GM12872 (cell line): ENCODE measurements around the gene MYH3.
A peak's percentile ranks its signal among the peaks of the same experiment; 100 is the strongest.

ENCODE experiments used
- TF ChIP-seq, protein P1 (sequence below): IDR thresholded peaks from 3 replicates; pipeline ENCODE4 v1.5.1; 2011; ENCODE audit warnings: low read depth, mild to moderate bottlenecking, low read length, moderate library complexity; ENCODE audit not compliant: insufficient read depth

Gene MYH3

DNA sequence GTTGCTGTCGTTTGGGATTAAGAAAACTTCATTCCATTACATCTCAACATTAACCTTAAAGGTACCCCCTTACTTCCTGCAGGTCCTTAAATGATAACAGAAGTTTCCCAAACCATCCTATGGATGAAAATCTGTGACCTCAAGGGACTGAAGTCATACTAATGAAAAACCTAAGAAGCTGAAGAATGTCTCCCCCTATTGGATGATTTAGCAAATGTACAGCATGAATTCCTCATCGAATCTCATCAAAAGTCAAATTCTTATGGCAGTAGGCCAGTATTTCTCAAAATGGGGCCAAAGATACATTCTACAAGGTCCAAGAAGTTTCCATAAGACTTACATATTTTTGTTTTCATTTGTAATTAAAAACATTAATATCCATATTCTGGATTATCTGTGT, 26.7 kb upstream of the MYH3 start:
- TF ChIP-seq, protein P1, sequence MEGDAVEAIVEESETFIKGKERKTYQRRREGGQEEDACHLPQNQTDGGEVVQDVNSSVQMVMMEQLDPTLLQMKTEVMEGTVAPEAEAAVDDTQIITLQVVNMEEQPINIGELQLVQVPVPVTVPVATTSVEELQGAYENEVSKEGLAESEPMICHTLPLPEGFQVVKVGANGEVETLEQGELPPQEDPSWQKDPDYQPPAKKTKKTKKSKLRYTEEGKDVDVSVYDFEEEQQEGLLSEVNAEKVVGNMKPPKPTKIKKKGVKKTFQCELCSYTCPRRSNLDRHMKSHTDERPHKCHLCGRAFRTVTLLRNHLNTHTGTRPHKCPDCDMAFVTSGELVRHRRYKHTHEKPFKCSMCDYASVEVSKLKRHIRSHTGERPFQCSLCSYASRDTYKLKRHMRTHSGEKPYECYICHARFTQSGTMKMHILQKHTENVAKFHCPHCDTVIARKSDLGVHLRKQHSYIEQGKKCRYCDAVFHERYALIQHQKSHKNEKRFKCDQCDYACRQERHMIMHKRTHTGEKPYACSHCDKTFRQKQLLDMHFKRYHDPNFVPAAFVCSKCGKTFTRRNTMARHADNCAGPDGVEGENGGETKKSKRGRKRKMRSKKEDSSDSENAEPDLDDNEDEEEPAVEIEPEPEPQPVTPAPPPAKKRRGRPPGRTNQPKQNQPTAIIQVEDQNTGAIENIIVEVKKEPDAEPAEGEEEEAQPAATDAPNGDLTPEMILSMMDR: peak; percentile 55

DNA sequence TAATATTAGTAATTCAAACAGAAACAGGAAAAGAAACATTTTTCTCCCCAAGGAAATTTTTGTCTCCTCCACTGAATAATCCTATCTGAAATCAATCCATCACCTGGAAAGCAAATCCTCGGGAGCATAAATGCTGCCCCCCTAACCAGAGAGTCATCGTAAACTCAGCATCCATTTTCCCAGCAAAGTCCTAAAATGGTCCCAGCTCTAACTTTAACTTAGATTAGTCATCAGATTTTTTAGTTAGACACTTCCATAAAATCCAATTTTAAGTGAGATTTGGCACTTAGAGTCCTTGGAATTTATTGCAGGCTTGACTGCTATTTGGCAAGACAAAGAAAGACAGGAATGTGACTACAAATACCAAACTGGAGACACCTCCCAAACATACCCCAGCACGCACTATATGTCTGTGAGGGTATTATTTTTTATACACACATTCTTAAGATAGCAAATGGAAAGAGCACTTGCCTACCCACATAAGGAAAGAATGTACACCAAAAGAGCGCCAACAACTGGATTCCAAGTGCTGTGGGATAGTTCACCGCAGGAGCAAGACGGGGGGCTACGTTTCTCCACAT, 24.8 kb upstream of the MYH3 start:
- TF ChIP-seq, protein P1: no peak

DNA sequence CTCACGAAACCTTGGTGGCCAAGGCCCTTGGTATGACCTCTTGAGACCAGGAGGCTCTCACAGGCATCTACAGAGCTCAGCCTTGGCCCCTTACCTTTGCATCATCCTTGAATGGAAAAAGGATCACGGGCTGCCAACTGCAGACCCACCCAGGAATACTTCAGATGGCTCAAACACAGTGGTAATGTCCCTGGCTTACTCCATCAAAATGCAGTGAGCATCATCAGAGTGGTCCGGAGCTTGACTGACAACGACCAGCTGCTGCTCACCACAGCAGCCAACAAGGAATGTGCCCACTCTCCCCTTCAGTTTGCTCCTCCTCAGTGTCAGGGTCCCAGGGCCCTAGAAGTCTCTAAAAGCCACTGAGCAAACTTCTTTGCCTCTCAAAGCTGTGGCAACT, 17.6 kb upstream of the MYH3 start:
- TF ChIP-seq, protein P1: no peak

DNA sequence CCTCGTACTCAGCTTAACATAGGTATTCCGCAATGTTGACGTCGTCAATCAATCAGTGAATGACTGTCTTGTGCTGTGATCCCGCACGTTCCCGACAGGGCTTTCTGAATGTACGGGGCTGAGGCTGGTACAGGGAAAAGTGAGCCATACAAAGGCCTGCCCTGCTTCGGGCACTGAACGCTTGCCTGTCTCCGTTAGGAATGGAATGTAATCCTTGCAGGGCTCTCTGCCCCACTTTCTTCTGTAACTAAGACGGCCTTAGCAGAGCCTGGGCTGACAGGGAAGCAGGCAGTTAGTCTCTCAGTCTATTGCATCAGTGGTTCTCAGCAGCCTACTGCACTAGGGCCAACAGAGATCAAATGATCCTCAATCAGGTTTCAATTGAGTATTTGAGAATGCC, 16.2 kb upstream of the MYH3 start:
- TF ChIP-seq, protein P1: no peak

DNA sequence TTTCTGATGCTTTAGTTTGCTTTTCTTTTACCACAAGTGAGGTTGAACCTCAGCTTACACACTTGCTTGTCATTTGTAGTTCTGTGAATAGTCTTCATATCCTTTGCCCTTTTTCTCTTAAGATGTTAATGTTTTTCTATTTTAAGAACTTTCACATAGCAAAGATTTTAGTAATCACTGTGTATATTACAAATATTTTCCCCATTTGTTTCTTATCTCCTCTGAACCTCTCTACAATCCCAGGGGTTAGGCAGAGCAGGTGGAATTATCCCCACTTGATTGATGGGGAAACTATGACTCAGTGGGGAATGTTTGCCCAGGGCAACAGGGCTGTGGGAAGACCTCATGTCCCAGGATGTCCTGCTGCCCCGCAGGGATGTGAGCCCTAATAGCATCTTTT, 11.7 kb upstream of the MYH3 start:
- TF ChIP-seq, protein P1: no peak

DNA sequence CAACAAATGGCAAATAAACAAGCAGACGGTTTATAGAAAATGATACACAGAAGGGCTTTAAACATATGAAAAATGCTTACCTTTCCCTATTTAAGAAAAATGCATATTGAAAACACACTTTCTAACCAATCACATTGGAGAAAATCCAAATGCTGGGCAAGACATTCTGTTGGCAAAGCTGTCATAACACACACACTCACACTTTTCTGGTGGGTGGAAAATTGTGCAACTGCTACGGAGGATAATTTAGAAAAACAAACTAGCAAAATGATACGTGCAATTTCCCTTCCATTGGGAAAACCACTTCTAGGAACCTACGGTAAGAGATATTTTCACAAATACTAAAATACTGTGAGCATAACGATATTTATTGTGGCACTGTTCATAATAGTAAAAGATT, 9.8 kb upstream of the MYH3 start:
- TF ChIP-seq, protein P1: no peak

DNA sequence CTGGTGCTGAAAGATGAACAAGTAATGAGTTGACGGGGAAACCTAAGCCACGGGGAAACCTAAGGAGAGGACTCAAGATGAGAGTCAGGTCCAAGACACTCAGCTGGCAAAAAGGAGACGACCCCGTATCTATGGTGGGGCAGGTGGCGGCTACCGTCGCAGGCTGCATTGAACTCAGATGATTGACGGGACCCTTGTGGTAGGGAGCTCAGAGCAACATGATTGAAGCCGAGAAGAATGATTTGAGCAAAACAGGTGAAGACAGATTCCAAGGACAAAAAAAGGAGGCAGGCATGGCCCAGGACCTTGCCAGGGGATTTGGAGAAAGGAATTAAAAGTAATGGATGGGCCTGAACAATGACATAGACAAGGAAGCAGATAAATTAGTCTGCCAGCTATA, 7.5 kb upstream of the MYH3 start:
- TF ChIP-seq, protein P1: no peak

DNA sequence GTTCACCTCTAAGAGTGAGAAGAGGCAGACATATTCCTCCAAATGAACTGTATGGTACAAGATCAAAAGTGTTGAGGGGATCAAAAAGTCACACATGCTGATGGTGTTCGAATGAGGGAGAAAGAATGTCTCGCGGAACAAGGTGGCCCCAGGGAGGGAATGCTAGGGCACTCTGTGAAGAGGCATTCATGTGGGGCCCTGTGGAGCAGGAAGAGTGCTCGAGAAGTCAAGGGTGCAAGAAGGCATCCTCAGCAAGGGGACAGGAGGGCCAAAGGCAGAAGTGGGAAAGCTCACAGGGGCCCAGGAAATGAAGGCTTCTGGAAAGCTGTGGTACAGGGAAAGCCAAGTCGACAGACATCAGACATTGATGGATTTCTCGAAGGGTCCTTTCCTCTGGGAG, 6.1 kb upstream of the MYH3 start:
- TF ChIP-seq, protein P1: no peak
